HepG2 (cell line): ENCODE results near the gene DDRGK1. TPM values are rescaled to one million over a fixed set of nuclear protein-coding genes. Genes with fewer than 3 reads are reported as not detected.

Experiments
- ATAC-seq: fragments of 200-7000 bp; cut with Tn5 transposase; 3 replicates; pipeline ENCODE4 v1.9.1; 2020; ENCODE audit warnings: mild to moderate bottlenecking, moderate library complexity
- BruUV-seq: library from RNA; stranded (reverse); fragments of 400-500 nt; replicated peaks from 2 replicates; lab custom pipeline; 2021; lab: Mats Ljungman, UMichigan
- CTCF ChIA-PET: fragments of 300-600 bp; formaldehyde crosslinking; extraction: SDS; loops from one replicate; lab custom pipeline; 2021; ENCODE audit warnings: low total read pairs, inconsistent platforms, low intra/inter-chr PET ratio; lab: Yijun Ruan, JAX
- POLR2A ChIA-PET: fragments of 350-600 bp; sonication (Branson Sonifier 250); formaldehyde crosslinking; loops from one replicate; lab custom pipeline; 2020; ENCODE audit warnings: antibody characterized with exemption, inconsistent platforms; lab: Yijun Ruan, JAX
- DNase-seq: peaks from one replicate; pipeline ENCODE4 v3.0.0-alpha.2; 2015; ENCODE audit warnings: low spot score
- FAIRE-seq: peaks from 3 replicates; lab custom pipeline; 2011; peaks lifted over from hg19 to GRCh38; lab: Jason Lieb, UNC
- H2AFZ ChIP-seq: one replicate; pipeline ENCODE4 v1.6.1; 2011; ENCODE audit warnings: low read length, inconsistent platforms
- H3K27ac ChIP-seq: fragments of 300-600 bp; 3 replicates; pipeline ENCODE4 v1.8.0; 2011; ENCODE audit warnings: mixed run types, mild to moderate bottlenecking, mixed read lengths, low read length, inconsistent platforms; ENCODE audit not compliant: insufficient read depth; ENCODE audit errors: extremely low read length
- H3K27me3 ChIP-seq, 2 experiments: fragments of 200-600 bp in 1 of 2; 2 replicates in 1 of 2; 3 replicates in 1 of 2; pipeline versions ENCODE4 v1.6.0 to v1.8.0; 2011; ENCODE audit warnings: low read length in 2 of 2, mild to moderate bottlenecking in 2 of 2, moderate library complexity in 2 of 2, inconsistent platforms in 1 of 2; ENCODE audit not compliant: insufficient read depth in 2 of 2, control insufficient read depth in 1 of 2
- H3K36me3 ChIP-seq, 2 experiments: fragments of 200-600 bp in 1 of 2; replicated peaks in 1 of 2; 2 replicates in 1 of 2; 3 replicates in 1 of 2; pipeline versions ENCODE4 v1.5.1 to v1.8.0; 2011; ENCODE audit warnings: low read length in 2 of 2, inconsistent platforms in 1 of 2; ENCODE audit not compliant: insufficient read depth in 2 of 2, control insufficient read depth in 1 of 2
- H3K4me1 ChIP-seq: 2 replicates; pipeline ENCODE4 v1.5.1; 2012; ENCODE audit warnings: low read length, inconsistent platforms; ENCODE audit not compliant: insufficient read depth
- H3K4me2 ChIP-seq: 2 replicates; pipeline ENCODE4 v1.6.0; 2011; ENCODE audit warnings: low read depth, low read length, inconsistent platforms
- H3K4me3 ChIP-seq, 3 experiments: fragments of 200-600 bp in 1 of 3; sonication (generic), shearing (Covaris generic) in 1 of 3; replicated peaks in 1 of 3; 2 replicates each; pipeline ENCODE4 v1.5.1; 2011 to 2016; ENCODE audit warnings: low read length in 3 of 3, inconsistent platforms in 2 of 3, low read depth in 2 of 3, mild to moderate bottlenecking in 2 of 3, control low read depth in 1 of 3, mixed read lengths in 1 of 3; ENCODE audit not compliant: insufficient read depth in 1 of 3
- H3K79me2 ChIP-seq: one replicate; pipeline ENCODE4 v1.6.1; 2011; ENCODE audit warnings: low read length, inconsistent platforms; ENCODE audit not compliant: insufficient read depth
- H3K9ac ChIP-seq: 2 replicates; pipeline ENCODE4 v1.6.0; 2011; ENCODE audit warnings: mild to moderate bottlenecking, low read depth, low read length, inconsistent platforms; ENCODE audit not compliant: insufficient read depth
- H3K9me3 ChIP-seq: 2 replicates; pipeline ENCODE4 v1.5.1; 2012; ENCODE audit warnings: mild to moderate bottlenecking, low read length
- H4K20me1 ChIP-seq: 2 replicates; pipeline ENCODE4 v1.6.0; 2011; ENCODE audit warnings: inconsistent platforms, mild to moderate bottlenecking, low read length, moderate library complexity; ENCODE audit not compliant: insufficient read depth
- ATF4 ChIP-seq, 2 experiments: fragments of 450-650 bp in 1 of 2; sonication (generic) in 1 of 2; formaldehyde crosslinking; IDR thresholded peaks; 2 replicates each; pipeline versions ENCODE4 v1.5.0 to v1.8.0; 2020 to 2022; ENCODE audit warnings: mild to moderate bottlenecking in 1 of 2, missing genetic modification reagents in 1 of 2
- CCAR2 ChIP-seq: fragments of 200-400 bp; formaldehyde crosslinking; optimal IDR thresholded peaks from 2 replicates; pipeline ENCODE3; 2018; ENCODE audit warnings: low read depth, mild to moderate bottlenecking, low read length, moderate library complexity
- EP300 ChIP-seq, 3 experiments: sonication (generic) in 1 of 3; formaldehyde crosslinking in 1 of 3; IDR thresholded peaks; 2 replicates each; pipeline versions ENCODE4 v1.5.1 to v1.6.1; 2011 to 2020; ENCODE audit warnings: low read depth in 2 of 3, low read length in 2 of 3, borderline replicate concordance in 1 of 3, improper control_type of control experiment in 1 of 3, mild to moderate bottlenecking in 1 of 3, missing genetic modification reagents in 1 of 3, moderate library complexity in 1 of 3
- NPAS2 ChIP-seq: sonication (generic); formaldehyde crosslinking; IDR thresholded peaks from 2 replicates; pipeline ENCODE4 v1.8.0; 2022; ENCODE audit warnings: mild to moderate bottlenecking, missing genetic modification reagents, borderline replicate concordance
- NR2F1 ChIP-seq, 2 experiments: fragments of 450-650 bp in 1 of 2; formaldehyde crosslinking in 1 of 2; IDR thresholded peaks; 2 replicates each; pipeline versions ENCODE4 v1.5.0 to v1.6.1; 2016 to 2020; ENCODE audit warnings: mild to moderate bottlenecking in 1 of 2, missing compliant biosample characterization in 1 of 2, missing genetic modification reagents in 1 of 2, moderate library complexity in 1 of 2
- PHB2 ChIP-seq: fragments of 450-650 bp; IDR thresholded peaks from 2 replicates; pipeline ENCODE4 v1.6.1; 2018; ENCODE audit not compliant: partially characterized antibody
- PITX1 ChIP-seq: sonication (generic); formaldehyde crosslinking; IDR thresholded peaks from 2 replicates; pipeline ENCODE4 v1.5.1; 2020; ENCODE audit warnings: mild to moderate bottlenecking, missing genetic modification reagents
- POLR2AphosphoS5 ChIP-seq: IDR thresholded peaks from 2 replicates; pipeline ENCODE4 v1.6.1; 2012; ENCODE audit warnings: low read depth, low read length
- RCOR2 ChIP-seq: IDR thresholded peaks from 2 replicates; pipeline ENCODE4 v1.6.1; 2016; ENCODE audit warnings: missing biosample characterization, missing genetic modification reagents
- TAF1 ChIP-seq: sonication (generic); formaldehyde crosslinking; IDR thresholded peaks from 2 replicates; pipeline ENCODE4 v1.4.0; 2020; ENCODE audit warnings: missing genetic modification reagents
- YY1 ChIP-seq: IDR thresholded peaks from 2 replicates; pipeline ENCODE4 v1.6.1; 2011; ENCODE audit warnings: low read length, low read depth, moderate library complexity, mild to moderate bottlenecking; ENCODE audit not compliant: insufficient read depth, insufficient replicate concordance
- ZNF646 ChIP-seq: sonication (generic); formaldehyde crosslinking; IDR thresholded peaks from 2 replicates; pipeline ENCODE4 v1.9.0; 2021; ENCODE audit warnings: mild to moderate bottlenecking, missing genetic modification reagents
- ZNF7 ChIP-seq: IDR thresholded peaks from 2 replicates; pipeline ENCODE4 v1.6.1; 2016; ENCODE audit warnings: missing biosample characterization, missing genetic modification reagents
- WGBS: methylation state at CpG from one replicate; pipeline ENCODE4 v1.1.6; 2017; ENCODE audit warnings: low lambda C conversion rate; 5-methylcytosine and 5-hydroxymethylcytosine counted together
- in situ Hi-C: cut with HindIII; loops from 2 replicates; pipeline ENCODE4 v1.10.0; 2017; ENCODE audit warnings: low pct_unique_long_range_greater_than_20kb; ENCODE audit not compliant: extremely low pct_ligation_motif_present
- intact Hi-C: fragments of 100-400 bp; cut with micrococcal nuclease; formaldehyde crosslinking; loops from one replicate; pipeline ENCODE4 v1.10.0; 2022; ENCODE audit not compliant: unreplicated experiment
- polyA plus RNA-seq, 8 experiments: library from polyadenylated mRNA; depleted of rRNA in 3 of 8; stranded (reverse) in 7 of 8; unstranded in 1 of 8; fragments of >200 nt; fragmentation: Illumina TruSeq in 4 of 8; extraction: Trizol in 4 of 8; gene quantifications; 2 replicates each; pipeline versions ENCODE4 v1.2.1 to v1.2.3, GENCODE V29; 2011 to 2016; ENCODE audit warnings: low read depth in 4 of 8, missing spikeins in 1 of 8, mixed read lengths in 1 of 8; ENCODE audit not compliant: insufficient read depth in 1 of 8
- total RNA-seq, 5 experiments: library from RNA; depleted of rRNA; stranded (reverse); fragments of >200 nt; fragmentation: Illumina TruSeq; extraction: Trizol; gene quantifications; 2 replicates each; pipeline ENCODE4 v1.2.3, GENCODE V29; 2016; ENCODE audit warnings: low read depth in 1 of 5

DDRGK1 gene
- total and polyA plus RNA-seq, 2 of the 13 experiments (the other 11 are each of a cell fraction or from before 2014, with no cell fraction given) = 96.7 to 149 TPM

- TF ChIP-seq PHB2 = no peak
- no peak for TF ChIP-seq CCAR2
- 0 out of 4 replicates have a peak, but pooled peaks of 1 of the 2 experiments have one; percentile 7 for TF ChIP-seq NR2F1 (CRISPR knock-in tag; IDR thresholded peaks at IDR 0.05)
- TF ChIP-seq EP300 (IDR thresholded peaks at IDR 0.05; ENCODE audit: low read depth in 2 of 2, low read length in 2 of 2) = 0 out of 4 replicates have a peak, but pooled peaks of 1 of the 2 experiments have one; percentile 5
- no peak for TF ChIP-seq EP300 (CRISPR knock-in tag; IDR thresholded peaks at IDR 0.05; ENCODE audit: borderline replicate concordance)
- peak; percentile 7; the same call in 1 of the 2 replicates for TF ChIP-seq PITX1
- TF ChIP-seq, all 625 proteins: peak for 32
Observed at GRCh38 chr20:3209946-3210317, 5.5 kb upstream of the DDRGK1 start (continued).

- DNase-seq = peak; percentile 75
- Histone ChIP-seq H3K9me3 (no peaks in the 10 kb centered on the region), H3K4me3 (peak within 1 kb of the TSS; percentile 89 to 99 (median 90)), H3K9ac (peak within 1 kb of the TSS; percentile 94), H2AFZ (peak within 1 kb of the TSS; percentile 64), H3K4me1 (peaks cover 42% of the 10 kb centered on the region), H3K79me2 (peaks cover 44% of the 10 kb centered on the region), H3K27me3 (peaks cover 0 to 6% of the 10 kb centered on the region in 2 experiments; a peak in 1 of 5 replicates), H3K27ac (peak within 1 kb of the TSS; percentile 75), H3K36me3 (peaks cover 9 to 14% of the 10 kb centered on the region in 2 experiments), H3K4me2 (peak within 1 kb of the TSS; percentile 99), H4K20me1 (no peaks in the 10 kb centered on the region)
- ATAC-seq = peak; percentile 78
- 1% methylated on average over 43 of the region's 48 CpGs for WGBS
- peak; percentile 37 for FAIRE-seq
- in situ Hi-C loops = no loop called here
- intact Hi-C loops = loop anchor here (2.0 kb wide), 3 partner anchors 21 to 91 kb away; no protein-coding TSS in a partner anchor
- POLR2A ChIA-PET = interaction anchor here (0.6 to 9.7 kb wide), 18 partner anchors 10 to 684 kb away, joined by 3 to 149 read pairs (median 6); partner anchors contain the start of genes FASTKD5, MRPS26, SLC4A11 and UBOX5
- TSS peak; percentile 83 for BruUV-seq
- CTCF ChIA-PET = no interaction called here
- TF ChIP-seq ZNF7 (CRISPR knock-in tag) (no peak), TAF1 (CRISPR knock-in tag) (peak; percentile 92), NPAS2 (CRISPR knock-in tag) (no peak), RCOR2 (CRISPR knock-in tag) (no peak), ATF4 (CRISPR knock-in tag; IDR thresholded peaks at IDR 0.05) (peak in 1 of 2 experiments; percentile 45; a peak in 1 of 4 replicates), ZNF646 (no peak), POLR2AphosphoS5 (peak; percentile 97), YY1 (peak; percentile 89)
Observed at GRCh38 chr20:3209257-3209945, 4.9 kb upstream of the DDRGK1 start, which contains the start of gene ITPA. TSS of gene ITPA (plus strand) at chr20:3209498. CDS start at chr20:3209552, 54 bp downstream.
